WTC11 (cell line): ENCODE data around the gene ATG2A. TPM values are rescaled to one million over a fixed set of nuclear protein-coding genes. Genes with fewer than 3 reads are reported as not detected.

Experiments used
- ATAC-seq: fragments of 200-7000 bp; cut with Tn5 transposase; 2 replicates; pipeline ENCODE4 v1.10.0; 2021; ENCODE audit warnings: mild to moderate bottlenecking, moderate library complexity
- CTCF ChIA-PET: fragments of 300-600 bp; sonication (Branson Sonifier 250); formaldehyde crosslinking; loops from one replicate; lab custom pipeline; 2021; ENCODE audit warnings: antibody characterized with exemption; lab: Charles Lee
- POLR2A ChIA-PET: fragments of 350-600 bp; sonication (Branson Sonifier 250); formaldehyde crosslinking; loops from one replicate; lab custom pipeline; 2021; ENCODE audit warnings: antibody characterized with exemption; lab: Charles Lee
- DNase-seq: peaks from one replicate; pipeline ENCODE4 v3.0.0; 2021; ENCODE audit warnings: low spot score
- H3K27ac Mint-ChIP-seq: 2 replicates; pipeline ENCODE4 v1.8.0; 2021; ENCODE audit warnings: mixed read lengths
- H3K27me3 Mint-ChIP-seq: 2 replicates; pipeline ENCODE4 v1.8.0; 2021; ENCODE audit warnings: low read depth, mild to moderate bottlenecking, moderate library complexity, mixed read lengths
- H3K36me3 Mint-ChIP-seq: 2 replicates; pipeline ENCODE4 v1.8.0; 2021; ENCODE audit warnings: mixed read lengths
- H3K4me1 Mint-ChIP-seq: 2 replicates; pipeline ENCODE4 v1.8.0; 2022; ENCODE audit warnings: mixed read lengths
- H3K4me3 Mint-ChIP-seq: 2 replicates; pipeline ENCODE4 v1.8.0; 2021; ENCODE audit warnings: mild to moderate bottlenecking, moderate library complexity, mixed read lengths
- H3K9me3 Mint-ChIP-seq: 2 replicates; pipeline ENCODE4 v1.8.0; 2021; ENCODE audit warnings: mixed read lengths
- CBFB ChIP-seq: sonication (generic); formaldehyde crosslinking; IDR thresholded peaks from 2 replicates; pipeline ENCODE4 v1.8.1; 2022; ENCODE audit warnings: mild to moderate bottlenecking, low read depth, missing genetic modification reagents
- EMX1 ChIP-seq: fragments of 250-450 bp; sonication (Bioruptor Pico); IDR thresholded peaks from 2 replicates; pipeline ENCODE4 v1.8.0; 2021; ENCODE audit warnings: mild to moderate bottlenecking
- ESRRA ChIP-seq: sonication (generic); formaldehyde crosslinking; IDR thresholded peaks from 2 replicates; pipeline ENCODE4 v1.8.1; 2022; ENCODE audit warnings: mild to moderate bottlenecking, missing genetic modification reagents, borderline replicate concordance
- IRF2 ChIP-seq: sonication (generic); formaldehyde crosslinking; IDR thresholded peaks from 2 replicates; pipeline ENCODE4 v1.8.0; 2022; ENCODE audit warnings: low read depth, missing genetic modification reagents, borderline replicate concordance
- JAZF1 ChIP-seq: fragments of 250-450 bp; sonication (Bioruptor Pico); IDR thresholded peaks from 2 replicates; pipeline ENCODE4 v1.9.0; 2021; ENCODE audit warnings: moderate library complexity, mild to moderate bottlenecking, inconsistent platforms
- JUN ChIP-seq: sonication (generic); formaldehyde crosslinking; IDR thresholded peaks from 2 replicates; pipeline ENCODE4 v1.8.0; 2023; ENCODE audit warnings: mild to moderate bottlenecking, missing genetic modification reagents
- KAT7 ChIP-seq: sonication (generic); formaldehyde crosslinking; IDR thresholded peaks from 2 replicates; pipeline ENCODE4 v1.8.1; 2023; ENCODE audit warnings: missing genetic modification reagents, mild to moderate bottlenecking, borderline replicate concordance
- MXD4 ChIP-seq: fragments of 250-450 bp; sonication (Bioruptor Pico); IDR thresholded peaks from 2 replicates; pipeline ENCODE4 v1.8.0; 2021; ENCODE audit warnings: mild to moderate bottlenecking, moderate library complexity, borderline replicate concordance
- NFATC4 ChIP-seq: fragments of 250-450 bp; sonication (Bioruptor Pico); IDR thresholded peaks from 2 replicates; pipeline ENCODE4 v1.9.0; 2021; ENCODE audit warnings: mild to moderate bottlenecking
- NFYB ChIP-seq: sonication (generic); formaldehyde crosslinking; conservative IDR thresholded peaks from 2 replicates; pipeline ENCODE4 v1.8.0; 2022; ENCODE audit warnings: low read depth, missing genetic modification reagents
- NR2C2 ChIP-seq: sonication (generic); formaldehyde crosslinking; IDR thresholded peaks from 2 replicates; pipeline ENCODE4 v1.8.0; 2022; ENCODE audit warnings: mild to moderate bottlenecking, missing genetic modification reagents
- OVOL2 ChIP-seq: fragments of 250-450 bp; sonication (Bioruptor Pico); IDR thresholded peaks from 2 replicates; pipeline ENCODE4 v1.9.0; 2021; ENCODE audit warnings: mild to moderate bottlenecking, borderline replicate concordance
- RELA ChIP-seq: sonication (generic); formaldehyde crosslinking; IDR thresholded peaks from 2 replicates; pipeline ENCODE4 v1.8.1; 2022; ENCODE audit warnings: missing genetic modification reagents, mild to moderate bottlenecking, borderline replicate concordance
- TEAD4 ChIP-seq: sonication (generic); formaldehyde crosslinking; IDR thresholded peaks from 2 replicates; pipeline ENCODE4 v1.8.0; 2022; ENCODE audit warnings: mild to moderate bottlenecking, missing genetic modification reagents
- ZNF138 ChIP-seq: sonication (generic); formaldehyde crosslinking; conservative IDR thresholded peaks from 2 replicates; pipeline ENCODE4 v1.8.1; 2022; ENCODE audit warnings: mild to moderate bottlenecking, moderate library complexity, missing genetic modification reagents
- ZNF263 ChIP-seq: sonication (generic); formaldehyde crosslinking; IDR thresholded peaks from 2 replicates; pipeline ENCODE4 v1.8.1; 2022; ENCODE audit warnings: low read depth, mild to moderate bottlenecking, moderate library complexity, missing genetic modification reagents
- ZNF423 ChIP-seq: fragments of 250-450 bp; sonication (Bioruptor Pico); IDR thresholded peaks from 2 replicates; pipeline ENCODE4 v2.1.2; 2022; ENCODE audit warnings: mild to moderate bottlenecking, moderate library complexity
- total RNA-seq: library from RNA; stranded (reverse); gene quantifications from 3 replicates; pipeline ENCODE4 v1.2.3, GENCODE V29; 2021
- TF ChIP-seq, protein P1 (sequence below): sonication (generic); formaldehyde crosslinking; IDR thresholded peaks from 2 replicates; pipeline ENCODE4 v1.8.1; 2023; ENCODE audit warnings: mild to moderate bottlenecking, moderate library complexity, missing genetic modification reagents
- TF ChIP-seq, protein P2 (sequence below): fragments of 250-450 bp; sonication (Bioruptor Pico); IDR thresholded peaks from 2 replicates; pipeline ENCODE4 v2.1.2; 2022; ENCODE audit warnings: mild to moderate bottlenecking, moderate library complexity
- TF ChIP-seq, protein P3 (sequence below): sonication (generic); formaldehyde crosslinking; IDR thresholded peaks from 2 replicates; pipeline ENCODE4 v1.8.1; 2023; ENCODE audit warnings: mild to moderate bottlenecking, missing genetic modification reagents
- TF ChIP-seq, protein P4 (sequence below): sonication (generic); formaldehyde crosslinking; IDR thresholded peaks from 2 replicates; pipeline ENCODE4 v1.8.1; 2022; ENCODE audit warnings: missing genetic modification reagents, borderline replicate concordance
- TF ChIP-seq, protein P5 (sequence below): fragments of 250-450 bp; sonication (Bioruptor Pico); IDR thresholded peaks from 2 replicates; pipeline ENCODE4 v1.9.0; 2021; ENCODE audit warnings: mild to moderate bottlenecking
- TF ChIP-seq, protein P6 (sequence below): sonication (generic); formaldehyde crosslinking; IDR thresholded peaks from 2 replicates; pipeline ENCODE4 v1.8.1; 2023; ENCODE audit warnings: mild to moderate bottlenecking, missing genetic modification reagents, moderate library complexity

ATG2A gene
- total RNA-seq, 1 experiment from 2014 or later = 31.4 TPM

DNA sequence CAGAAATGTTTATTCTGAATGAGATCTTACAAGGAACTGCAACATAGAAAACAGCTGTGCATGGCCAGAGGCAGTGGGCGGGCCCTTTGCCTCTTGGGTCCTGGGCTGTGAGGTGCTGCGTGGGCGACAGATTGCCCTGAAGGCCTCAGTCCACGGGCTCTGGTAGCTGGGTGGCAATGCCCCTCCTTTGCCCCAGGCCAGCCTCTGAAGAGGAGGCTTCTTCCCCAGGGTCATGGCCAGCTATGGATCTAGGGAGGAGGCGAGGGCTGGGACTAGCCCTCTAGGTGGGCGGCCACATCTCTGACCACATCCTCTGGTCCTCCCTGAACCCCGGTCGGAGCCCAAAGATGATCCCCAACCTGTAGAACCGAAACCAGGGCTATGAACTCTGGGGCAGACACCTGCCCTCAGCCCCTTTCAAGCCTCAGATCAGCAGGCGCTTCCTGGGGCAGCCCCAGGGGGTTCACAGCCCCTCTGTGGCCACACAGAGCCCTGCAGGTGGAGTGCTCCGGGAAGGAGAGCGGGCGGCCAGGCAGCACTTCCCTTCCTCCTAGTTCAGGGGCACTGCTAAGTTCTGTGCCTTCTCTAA lies 65.9 kb downstream of the ATG2A start:
- ChIA-PET CTCF (interaction anchor here (0.7 to 12.5 kb wide), 6 partner anchors 11 to 261 kb away, joined by 3 to 372 read pairs (median 34); partner anchors contain the start of genes BATF2, EHD1 and TM7SF2), POLR2A (interaction anchor here (0.5 to 0.9 kb wide), 2 partner anchors 26 to 65 kb away, joined by 3 read pairs; no protein-coding TSS in a partner anchor)
- Mint-ChIP-seq H3K9me3 (no peaks in the 10 kb centered on the region), H3K27me3 (no peaks in the 10 kb centered on the region), H3K36me3 (no peaks in the 10 kb centered on the region), H3K27ac (0 out of 2 replicates have a peak overlapping the region, but pooled peaks have one; percentile 65), H3K4me1 (peaks cover 22% of the 10 kb centered on the region), H3K4me3 (no peak overlapping the region)
- DNase-seq (peak; percentile 58), ATAC-seq (peak; percentile 9)
- TF ChIP-seq, protein P1, sequence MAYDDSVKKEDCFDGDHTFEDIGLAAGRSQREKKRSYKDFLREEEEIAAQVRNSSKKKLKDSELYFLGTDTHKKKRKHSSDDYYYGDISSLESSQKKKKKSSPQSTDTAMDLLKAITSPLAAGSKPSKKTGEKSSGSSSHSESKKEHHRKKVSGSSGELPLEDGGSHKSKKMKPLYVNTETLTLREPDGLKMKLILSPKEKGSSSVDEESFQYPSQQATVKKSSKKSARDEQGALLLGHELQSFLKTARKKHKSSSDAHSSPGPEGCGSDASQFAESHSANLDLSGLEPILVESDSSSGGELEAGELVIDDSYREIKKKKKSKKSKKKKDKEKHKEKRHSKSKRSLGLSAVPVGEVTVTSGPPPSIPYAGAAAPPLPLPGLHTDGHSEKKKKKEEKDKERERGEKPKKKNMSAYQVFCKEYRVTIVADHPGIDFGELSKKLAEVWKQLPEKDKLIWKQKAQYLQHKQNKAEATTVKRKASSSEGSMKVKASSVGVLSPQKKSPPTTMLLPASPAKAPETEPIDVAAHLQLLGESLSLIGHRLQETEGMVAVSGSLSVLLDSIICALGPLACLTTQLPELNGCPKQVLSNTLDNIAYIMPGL (CRISPR knock-in tag) = 0 out of 2 replicates have a peak, but pooled peaks have one; percentile 45
- TF ChIP-seq, protein P2, sequence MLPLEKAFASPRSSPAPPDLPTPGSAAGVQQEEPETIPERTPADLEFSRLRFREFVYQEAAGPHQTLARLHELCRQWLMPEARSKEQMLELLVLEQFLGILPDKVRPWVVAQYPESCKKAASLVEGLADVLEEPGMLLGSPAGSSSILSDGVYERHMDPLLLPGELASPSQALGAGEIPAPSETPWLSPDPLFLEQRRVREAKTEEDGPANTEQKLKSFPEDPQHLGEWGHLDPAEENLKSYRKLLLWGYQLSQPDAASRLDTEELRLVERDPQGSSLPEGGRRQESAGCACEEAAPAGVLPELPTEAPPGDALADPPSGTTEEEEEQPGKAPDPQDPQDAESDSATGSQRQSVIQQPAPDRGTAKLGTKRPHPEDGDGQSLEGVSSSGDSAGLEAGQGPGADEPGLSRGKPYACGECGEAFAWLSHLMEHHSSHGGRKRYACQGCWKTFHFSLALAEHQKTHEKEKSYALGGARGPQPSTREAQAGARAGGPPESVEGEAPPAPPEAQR = no peak
- TF ChIP-seq ZNF263 (CRISPR knock-in tag) (peak; percentile 45; the same call in 1 of the 2 replicates), ZNF423 (CRISPR knock-in tag) (peak; percentile 88)

DNA sequence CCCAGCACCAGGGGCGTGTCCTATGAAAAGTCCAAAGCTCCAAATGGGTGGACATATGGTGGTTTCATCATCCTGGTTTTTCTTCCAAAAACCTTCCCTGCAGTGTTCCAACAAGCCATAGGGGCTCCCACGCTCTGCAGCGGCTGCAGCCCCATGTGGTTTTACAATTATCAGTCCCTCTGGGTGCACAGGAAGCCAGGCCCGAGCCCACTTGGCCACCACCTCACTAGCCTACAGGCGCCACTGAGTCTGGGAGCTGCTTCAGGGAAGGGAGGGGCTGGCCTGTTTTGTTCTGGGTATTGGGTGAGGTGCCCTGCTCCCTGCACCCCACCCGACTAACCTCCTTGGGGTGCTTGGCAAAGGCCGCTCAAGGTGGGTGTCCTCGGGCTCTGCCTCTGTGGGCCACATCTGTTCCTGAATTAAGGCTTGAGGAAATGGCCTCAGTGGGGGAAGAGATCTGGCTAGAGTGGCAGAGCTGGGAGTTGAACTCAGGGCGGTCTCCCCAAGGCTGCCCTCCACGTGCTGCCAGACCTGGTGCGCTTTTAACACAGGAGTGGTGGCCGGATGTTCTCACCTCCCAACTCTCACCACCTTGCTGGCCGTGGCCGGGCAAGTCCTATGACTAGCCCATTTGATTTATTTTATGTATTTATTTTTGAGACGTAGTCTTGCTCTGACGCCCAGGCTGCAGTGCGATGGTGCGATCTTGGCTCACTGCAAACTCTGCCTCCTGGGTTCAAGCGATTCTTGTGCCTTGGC lies 67.2 kb downstream of the ATG2A start:
- H3K27me3 Mint-ChIP-seq = no peaks in the 10 kb centered on the region
- H3K27ac Mint-ChIP-seq = no peak overlapping the region
- TF ChIP-seq NR2C2 (CRISPR knock-in tag) = no peak
- TF ChIP-seq, protein P3, sequence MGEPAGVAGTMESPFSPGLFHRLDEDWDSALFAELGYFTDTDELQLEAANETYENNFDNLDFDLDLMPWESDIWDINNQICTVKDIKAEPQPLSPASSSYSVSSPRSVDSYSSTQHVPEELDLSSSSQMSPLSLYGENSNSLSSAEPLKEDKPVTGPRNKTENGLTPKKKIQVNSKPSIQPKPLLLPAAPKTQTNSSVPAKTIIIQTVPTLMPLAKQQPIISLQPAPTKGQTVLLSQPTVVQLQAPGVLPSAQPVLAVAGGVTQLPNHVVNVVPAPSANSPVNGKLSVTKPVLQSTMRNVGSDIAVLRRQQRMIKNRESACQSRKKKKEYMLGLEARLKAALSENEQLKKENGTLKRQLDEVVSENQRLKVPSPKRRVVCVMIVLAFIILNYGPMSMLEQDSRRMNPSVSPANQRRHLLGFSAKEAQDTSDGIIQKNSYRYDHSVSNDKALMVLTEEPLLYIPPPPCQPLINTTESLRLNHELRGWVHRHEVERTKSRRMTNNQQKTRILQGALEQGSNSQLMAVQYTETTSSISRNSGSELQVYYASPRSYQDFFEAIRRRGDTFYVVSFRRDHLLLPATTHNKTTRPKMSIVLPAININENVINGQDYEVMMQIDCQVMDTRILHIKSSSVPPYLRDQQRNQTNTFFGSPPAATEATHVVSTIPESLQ (CRISPR knock-in tag) = no peak
- TF ChIP-seq OVOL2 (CRISPR knock-in tag) = no peak
- TF ChIP-seq, protein P4, sequence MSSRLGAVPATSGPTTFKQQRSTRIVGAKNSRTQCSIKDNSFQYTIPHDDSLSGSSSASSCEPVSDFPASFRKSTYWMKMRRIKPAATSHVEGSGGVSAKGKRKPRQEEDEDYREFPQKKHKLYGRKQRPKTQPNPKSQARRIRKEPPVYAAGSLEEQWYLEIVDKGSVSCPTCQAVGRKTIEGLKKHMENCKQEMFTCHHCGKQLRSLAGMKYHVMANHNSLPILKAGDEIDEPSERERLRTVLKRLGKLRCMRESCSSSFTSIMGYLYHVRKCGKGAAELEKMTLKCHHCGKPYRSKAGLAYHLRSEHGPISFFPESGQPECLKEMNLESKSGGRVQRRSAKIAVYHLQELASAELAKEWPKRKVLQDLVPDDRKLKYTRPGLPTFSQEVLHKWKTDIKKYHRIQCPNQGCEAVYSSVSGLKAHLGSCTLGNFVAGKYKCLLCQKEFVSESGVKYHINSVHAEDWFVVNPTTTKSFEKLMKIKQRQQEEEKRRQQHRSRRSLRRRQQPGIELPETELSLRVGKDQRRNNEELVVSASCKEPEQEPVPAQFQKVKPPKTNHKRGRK = no peak
- TF ChIP-seq TEAD4 (CRISPR knock-in tag) = no peak
- TF ChIP-seq IRF2 = no peak
- TF ChIP-seq KAT7 = no peak
- no peak for TF ChIP-seq MXD4 (CRISPR knock-in tag)
- no peak for TF ChIP-seq JAZF1 (CRISPR knock-in tag)
- TF ChIP-seq JUN = no peak
- TF ChIP-seq NFYB (CRISPR knock-in tag) = no peak
- TF ChIP-seq, protein P5, sequence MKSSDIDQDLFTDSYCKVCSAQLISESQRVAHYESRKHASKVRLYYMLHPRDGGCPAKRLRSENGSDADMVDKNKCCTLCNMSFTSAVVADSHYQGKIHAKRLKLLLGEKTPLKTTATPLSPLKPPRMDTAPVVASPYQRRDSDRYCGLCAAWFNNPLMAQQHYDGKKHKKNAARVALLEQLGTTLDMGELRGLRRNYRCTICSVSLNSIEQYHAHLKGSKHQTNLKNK (CRISPR knock-in tag) = no peak
- no peak for TF ChIP-seq CBFB (CRISPR knock-in tag)
- TF ChIP-seq, protein P6, sequence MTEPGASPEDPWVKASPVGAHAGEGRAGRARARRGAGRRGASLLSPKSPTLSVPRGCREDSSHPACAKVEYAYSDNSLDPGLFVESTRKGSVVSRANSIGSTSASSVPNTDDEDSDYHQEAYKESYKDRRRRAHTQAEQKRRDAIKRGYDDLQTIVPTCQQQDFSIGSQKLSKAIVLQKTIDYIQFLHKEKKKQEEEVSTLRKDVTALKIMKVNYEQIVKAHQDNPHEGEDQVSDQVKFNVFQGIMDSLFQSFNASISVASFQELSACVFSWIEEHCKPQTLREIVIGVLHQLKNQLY (CRISPR knock-in tag) = no peak
- no peak for TF ChIP-seq EMX1 (CRISPR knock-in tag)
- no peak for TF ChIP-seq NFATC4 (CRISPR knock-in tag)
- no peak for TF ChIP-seq ZNF138 (CRISPR knock-in tag)
- no peak for TF ChIP-seq RELA
- TF ChIP-seq ESRRA = no peak
- TF ChIP-seq, all 79 proteins: peak for 0
- H3K9me3 Mint-ChIP-seq = no peaks in the 10 kb centered on the region
- no peak overlapping the region for H3K4me3 Mint-ChIP-seq
- ATAC-seq = no peak
- DNase-seq = no peak
- H3K36me3 Mint-ChIP-seq = no peaks in the 10 kb centered on the region
- peaks cover 27% of the 10 kb centered on the region for H3K4me1 Mint-ChIP-seq
- ChIA-PET CTCF (interaction anchor here (0.5 to 12.5 kb wide), 41 partner anchors 8 to 599 kb away, joined by 3 to 372 read pairs (median 6); partner anchors contain the start of genes ARL2, ATG2A, BATF2 and EHD1), POLR2A (interaction anchor here (0.5 to 1.6 kb wide), 5 partner anchors 23 to 201 kb away, joined by 3 to 6 read pairs (median 4); partner anchors contain the start of genes ARL2, EHD1 and SF1)
